Stimulated activated CD8-positive, alpha-beta memory T cell treated with anti-CD3 and anti-CD28 coated beads, Interleukin-4, amount 100 ng/mL, for 4 hours (primary cell): Measurements from ENCODE around the gene DNAJB8.

Source experiments
- DNase-seq, 2 donors: peaks; one replicate each; pipeline ENCODE4 v3.0.0-alpha.2; 2020; ENCODE audit warnings: low read depth in 2 of 2, low spot score in 1 of 2

The DNAJB8 gene

DNA sequence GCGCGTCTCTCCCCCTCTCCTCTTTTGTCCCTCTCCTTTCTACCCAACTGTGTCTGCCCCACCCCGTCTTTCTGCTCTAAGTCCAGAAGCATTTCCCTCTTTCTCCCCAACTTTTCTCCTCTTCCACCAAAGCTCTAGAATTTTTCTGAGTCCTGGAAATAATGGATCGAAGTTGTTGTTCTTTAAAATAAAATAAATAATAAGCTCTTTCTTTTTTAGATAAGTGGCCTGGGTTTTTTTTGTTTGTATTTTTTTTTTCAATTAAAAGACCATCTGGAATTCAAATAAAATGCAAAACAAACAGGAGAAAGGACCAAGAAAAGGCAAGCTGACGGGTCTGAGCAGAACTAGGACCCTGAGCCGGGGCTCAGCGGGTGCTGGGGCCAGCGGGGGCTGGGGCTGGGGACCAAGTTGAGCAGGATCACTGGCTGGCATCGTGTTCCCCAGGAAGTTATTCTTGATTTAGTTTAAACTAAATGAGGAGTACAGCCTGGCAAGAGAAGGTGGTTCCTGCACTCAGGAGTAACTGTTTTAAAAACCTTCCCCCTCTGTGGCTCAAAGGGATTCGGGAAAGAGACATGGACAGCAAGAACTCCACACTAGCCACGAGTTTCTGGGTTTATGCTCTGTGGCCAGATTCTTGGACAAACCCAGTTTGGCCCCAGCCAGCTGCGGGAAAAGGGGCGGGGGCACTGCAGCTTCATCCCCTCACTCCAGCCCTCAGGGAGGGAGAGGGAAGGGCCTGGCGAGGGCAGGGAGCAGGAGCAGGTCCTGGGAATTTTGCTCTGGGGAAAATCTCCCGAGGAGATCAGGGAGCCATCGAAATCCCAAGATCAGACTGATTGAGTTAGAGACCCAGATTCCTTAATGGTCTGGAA lies 18.0 kb upstream of the DNAJB8 start:
- DNase-seq = no peak

GRCh38 chr3:128483657-128484403 lies 17.1 kb upstream of the DNAJB8 start:
- no peak for DNase-seq

GRCh38 chr3:128482666-128483656 lies 16.3 kb upstream of the DNAJB8 start:
- no peak for DNase-seq

DNA sequence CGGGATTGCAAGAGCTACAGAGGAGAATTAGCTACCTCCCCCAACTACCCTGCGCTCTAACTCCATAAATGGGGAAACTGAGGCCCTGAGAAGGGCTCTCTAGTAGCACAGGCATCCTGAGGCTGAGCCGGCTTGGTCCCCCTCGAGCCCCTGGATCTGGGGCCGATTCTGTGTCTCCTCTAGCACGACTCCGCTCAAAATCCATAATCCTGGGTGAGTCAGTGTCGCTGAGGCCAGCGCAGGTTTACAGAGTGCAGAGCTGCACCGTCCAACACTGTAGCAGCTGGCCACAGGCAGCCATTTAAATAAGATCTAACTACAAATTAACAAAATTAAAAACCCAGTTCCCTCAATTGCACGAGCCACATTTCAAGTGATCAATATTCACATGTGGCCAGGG lies 15.5 kb upstream of the DNAJB8 start:
- no peak for DNase-seq

DNA sequence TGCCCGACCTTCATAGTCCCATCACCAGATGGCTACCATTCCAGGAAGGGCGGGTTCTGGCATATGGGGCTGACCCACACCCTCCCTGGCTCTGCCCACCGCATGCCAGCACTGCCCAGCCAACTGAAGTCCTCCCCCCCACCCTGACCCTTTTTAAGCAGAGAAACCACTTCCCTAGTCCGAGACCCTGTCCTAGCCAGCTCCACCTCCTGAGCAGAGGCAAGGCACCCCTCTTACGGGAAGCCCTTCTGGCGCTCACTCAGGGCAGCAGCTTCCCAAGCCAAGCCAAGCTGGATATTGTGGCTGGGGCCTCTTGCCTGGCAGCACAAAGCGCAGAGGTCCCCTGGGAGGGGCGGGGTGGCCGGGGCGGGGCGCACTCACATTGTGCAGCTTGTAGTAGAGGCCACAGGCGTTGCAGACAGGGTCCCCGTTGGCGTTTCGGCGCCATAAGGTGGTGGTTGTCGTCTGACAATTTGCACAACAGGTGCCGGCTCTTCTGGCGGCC lies 14.8 kb upstream of the DNAJB8 start:
- no peak for DNase-seq

- DNase-seq = no peak
Measured at GRCh38 chr3:128480717-128481437, 14.2 kb upstream of the DNAJB8 start.

- no peak for DNase-seq
Measured at GRCh38 chr3:128480278-128480677, 13.6 kb upstream of the DNAJB8 start.

DNA sequence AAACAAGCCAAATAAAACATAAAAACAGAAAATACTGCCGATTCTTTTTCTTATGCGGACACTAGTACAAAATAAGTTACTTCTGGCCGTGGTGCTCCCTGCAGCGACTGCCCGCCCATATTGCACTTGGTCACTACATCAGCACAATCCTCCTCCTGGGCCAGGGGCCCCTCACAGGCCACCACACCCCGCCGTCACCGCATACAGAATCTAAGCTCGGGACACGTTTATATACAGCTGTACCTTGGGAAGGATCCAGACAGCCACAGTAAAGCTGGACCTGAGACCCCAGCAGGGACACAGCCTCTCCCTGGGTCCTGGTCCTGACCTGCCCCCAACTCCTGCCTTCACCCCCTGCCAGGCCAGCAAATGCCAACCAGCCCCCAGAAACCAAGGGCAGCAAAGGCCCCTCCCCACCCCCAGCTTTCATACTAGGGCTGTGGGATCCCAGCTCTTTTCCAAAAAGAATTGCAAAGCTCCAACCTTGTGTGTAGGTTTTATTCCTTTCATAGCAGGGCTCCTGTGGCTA lies 12.9 kb upstream of the DNAJB8 start:
- no peak for DNase-seq

GRCh38 chr3:128478576-128479506 lies 12.2 kb upstream of the DNAJB8 start:
- DNase-seq = no peak

DNA sequence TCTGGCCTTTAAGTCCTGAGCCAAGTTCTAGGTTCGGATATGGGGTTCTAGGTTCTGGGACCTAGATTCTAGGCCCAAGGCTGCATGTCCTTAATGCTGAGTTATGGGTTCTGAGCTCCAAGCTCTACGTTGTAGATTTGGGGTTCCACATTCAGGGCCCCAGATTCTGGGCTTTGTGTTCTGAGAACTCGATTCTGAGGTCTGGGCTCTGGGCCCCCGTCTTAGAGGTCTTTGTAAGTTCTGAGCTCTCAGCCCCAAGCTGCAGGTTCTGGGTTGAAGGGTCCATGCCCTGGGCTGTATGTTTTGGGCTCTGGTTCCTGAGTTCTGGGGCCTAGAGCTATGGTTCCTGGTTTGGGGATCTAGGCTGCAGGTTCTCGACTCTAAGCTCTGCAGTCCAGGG lies 10.0 kb upstream of the DNAJB8 start:
- DNase-seq = no peak

DNA sequence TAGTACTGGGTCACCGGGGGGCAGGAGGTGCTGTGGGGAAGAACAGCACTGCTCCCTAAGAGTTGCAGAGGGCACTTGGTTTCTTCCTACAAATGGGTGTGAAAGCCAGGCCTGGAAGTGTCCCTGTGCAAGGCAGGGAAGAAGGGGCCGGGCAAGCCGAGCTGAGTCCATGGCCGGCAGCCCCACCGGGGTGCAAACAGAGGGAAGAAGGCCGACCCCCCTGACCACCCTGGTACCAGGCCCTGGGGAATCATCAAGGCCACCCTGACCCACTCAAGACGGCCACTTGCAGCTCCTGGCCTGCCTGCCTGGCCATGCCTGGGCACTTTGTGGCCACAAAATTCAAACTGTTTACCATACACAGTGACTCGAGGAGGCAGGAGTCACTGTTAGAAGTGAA lies 8.7 kb upstream of the DNAJB8 start:
- no peak for DNase-seq

DNA sequence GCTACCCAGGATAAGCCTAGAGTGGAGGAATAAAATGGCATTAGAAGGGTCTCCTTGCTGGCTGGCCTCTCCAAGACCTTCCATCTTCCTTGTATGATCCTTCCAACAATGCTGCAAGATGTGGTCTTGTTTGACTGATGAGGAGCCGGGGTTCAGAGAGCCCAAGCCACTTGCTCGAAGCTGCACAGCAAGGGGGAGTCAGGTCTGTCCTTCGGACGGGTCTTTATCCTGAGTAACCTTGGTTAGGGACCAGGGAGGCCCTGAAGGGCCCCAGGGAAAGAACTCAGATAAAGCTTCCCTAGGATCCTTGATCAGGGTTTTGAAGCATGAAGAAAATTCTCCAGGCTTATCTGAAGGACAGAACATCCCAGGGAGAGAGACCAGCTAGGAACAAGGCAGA lies 7.0 kb upstream of the DNAJB8 start:
- no peak for DNase-seq

DNA sequence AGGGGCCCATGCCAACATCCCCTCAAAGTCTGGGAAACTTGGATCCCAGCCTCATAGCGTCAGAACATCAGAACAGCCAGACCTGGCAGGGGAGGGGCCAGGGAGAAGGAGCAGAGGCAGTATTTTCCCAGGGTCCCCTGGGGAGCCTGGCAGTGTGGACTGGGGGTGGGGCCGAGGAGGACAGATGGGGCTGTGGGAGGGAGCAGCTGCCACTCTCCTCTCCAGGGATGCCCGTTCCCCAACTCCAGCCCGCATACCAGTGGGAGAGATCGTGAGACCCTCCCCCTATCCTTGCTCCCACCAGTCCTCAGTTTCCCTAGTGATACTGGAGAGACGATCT lies 6.5 kb upstream of the DNAJB8 start:
- DNase-seq = no peak

DNA sequence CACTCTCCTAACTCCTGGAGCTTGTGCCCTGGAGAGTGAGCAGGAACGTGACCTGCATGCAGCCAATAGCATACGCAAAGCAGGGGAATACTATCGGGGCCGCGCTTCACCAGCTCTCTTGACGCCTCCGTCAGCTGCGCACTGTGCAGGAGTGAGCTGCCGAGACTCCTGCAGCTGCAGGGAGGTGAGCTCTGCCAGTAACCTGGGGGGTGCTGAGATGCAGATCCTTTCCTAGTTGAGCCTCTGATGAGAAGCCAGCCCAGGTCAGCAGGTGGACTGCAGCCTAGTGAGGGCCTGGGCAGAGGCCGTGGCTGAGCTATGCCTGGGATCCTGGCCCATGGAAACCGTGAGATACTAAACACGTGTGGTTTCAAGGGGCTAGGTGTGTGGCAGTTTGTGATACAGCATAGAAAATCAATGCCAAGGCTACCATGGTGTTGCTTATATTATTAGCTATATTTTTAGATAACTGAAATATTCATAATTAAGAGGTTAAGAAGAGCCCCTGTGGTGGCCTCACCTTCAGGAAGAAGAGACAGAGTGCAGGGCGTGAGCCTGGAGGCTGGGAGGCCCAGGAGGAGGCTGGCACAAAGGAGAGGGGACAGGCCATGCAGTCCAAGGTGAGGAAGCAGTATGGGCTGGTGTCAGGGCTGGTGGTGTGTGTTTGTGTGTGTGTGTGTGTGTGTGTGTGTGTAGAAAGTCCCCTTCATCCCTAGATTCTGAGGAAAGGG lies 5.9 kb upstream of the DNAJB8 start:
- no peak for DNase-seq

DNA sequence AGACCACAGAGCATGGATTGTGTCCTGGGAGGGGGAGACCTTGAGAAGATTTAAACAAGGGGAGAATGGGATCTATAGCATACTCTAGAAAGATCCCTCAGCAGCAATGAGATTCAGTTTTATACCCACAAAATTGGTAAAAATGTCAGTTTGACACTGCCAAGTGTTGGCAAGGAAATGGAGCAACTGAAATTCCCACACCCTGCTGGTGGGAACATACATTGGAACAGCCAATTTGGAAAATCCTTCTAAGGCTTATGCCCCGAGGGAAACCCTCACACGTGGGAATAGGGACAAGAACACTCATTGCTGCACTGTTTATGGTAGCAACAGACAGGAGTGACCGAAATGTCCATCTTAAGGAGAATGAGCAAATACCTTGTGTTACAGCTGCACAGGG lies 5.0 kb upstream of the DNAJB8 start:
- DNase-seq = no peak

DNA sequence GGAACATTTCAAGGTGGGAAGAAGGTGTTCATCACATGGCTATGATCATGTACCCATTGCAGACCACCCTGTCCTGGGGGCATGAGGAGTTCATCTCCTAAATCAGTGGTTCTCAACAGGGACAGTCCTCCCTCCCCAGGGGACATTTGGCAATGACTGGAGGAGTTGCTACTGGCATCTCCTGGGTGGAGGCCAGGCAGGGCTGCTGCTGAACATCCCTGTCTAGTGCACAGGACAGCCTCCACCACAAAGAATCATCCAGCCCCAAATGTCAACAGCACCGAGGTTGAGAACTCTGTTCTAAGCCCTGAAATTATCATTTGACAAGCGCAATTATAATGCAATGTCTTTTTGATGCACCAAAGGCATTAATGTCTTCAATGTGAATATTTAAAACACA lies 4.4 kb upstream of the DNAJB8 start:
- no peak for DNase-seq

GRCh38 chr3:128470134-128470899 lies 3.6 kb upstream of the DNAJB8 start:
- DNase-seq = no peak

DNA sequence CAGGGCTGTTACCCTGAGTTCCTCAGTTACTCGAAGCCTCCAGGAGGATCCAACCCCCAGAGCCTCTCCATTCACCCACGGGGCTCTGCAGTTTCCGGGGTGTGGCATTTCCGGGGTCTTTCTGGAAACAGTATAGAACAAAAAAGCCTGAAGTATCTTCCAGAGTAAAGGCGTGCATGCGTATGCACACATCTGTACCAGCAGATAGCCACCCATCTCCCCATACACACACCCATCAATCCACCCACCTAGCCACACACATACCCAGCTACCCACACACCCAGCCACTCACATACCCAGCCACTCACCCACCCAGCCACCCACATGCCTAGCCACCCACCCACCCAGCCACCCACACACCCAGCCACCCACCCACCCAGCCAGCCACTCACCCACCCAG lies 2.9 kb upstream of the DNAJB8 start:
- no peak for DNase-seq
